Liver (tissue), 3 donors: ENCODE results near the gene NEK1.
"Not testable (repeated sequence)": the region's sequence is repeated elsewhere in the genome, so short reads cannot be mapped to it uniquely, and the experiment has no call there.

Experiments
- HNF4G ChIP-seq: IDR thresholded peaks from 2 replicates; pipeline ENCODE4 v1.6.1; 2016; ENCODE audit warnings: antibody characterized with exemption
- TAF1 ChIP-seq: conservative IDR thresholded peaks from 2 replicates; pipeline ENCODE4 v1.6.1; 2016; ENCODE audit warnings: antibody characterized with exemption, mild to moderate bottlenecking
- TF ChIP-seq, protein P1 (sequence below): fragments of 150-350 bp; IDR thresholded peaks from 2 replicates; pipeline ENCODE4 v1.5.1; 2017; ENCODE audit warnings: improper control_type of control experiment, low read depth, low read length; ENCODE audit not compliant: missing input control
- TF ChIP-seq, protein P2 (sequence below): IDR thresholded peaks from 2 replicates; pipeline ENCODE4 v1.6.1; 2016; ENCODE audit warnings: antibody characterized with exemption
- donor health status: healthy.
- donor health status: healthy.

- TF ChIP-seq, protein P1, sequence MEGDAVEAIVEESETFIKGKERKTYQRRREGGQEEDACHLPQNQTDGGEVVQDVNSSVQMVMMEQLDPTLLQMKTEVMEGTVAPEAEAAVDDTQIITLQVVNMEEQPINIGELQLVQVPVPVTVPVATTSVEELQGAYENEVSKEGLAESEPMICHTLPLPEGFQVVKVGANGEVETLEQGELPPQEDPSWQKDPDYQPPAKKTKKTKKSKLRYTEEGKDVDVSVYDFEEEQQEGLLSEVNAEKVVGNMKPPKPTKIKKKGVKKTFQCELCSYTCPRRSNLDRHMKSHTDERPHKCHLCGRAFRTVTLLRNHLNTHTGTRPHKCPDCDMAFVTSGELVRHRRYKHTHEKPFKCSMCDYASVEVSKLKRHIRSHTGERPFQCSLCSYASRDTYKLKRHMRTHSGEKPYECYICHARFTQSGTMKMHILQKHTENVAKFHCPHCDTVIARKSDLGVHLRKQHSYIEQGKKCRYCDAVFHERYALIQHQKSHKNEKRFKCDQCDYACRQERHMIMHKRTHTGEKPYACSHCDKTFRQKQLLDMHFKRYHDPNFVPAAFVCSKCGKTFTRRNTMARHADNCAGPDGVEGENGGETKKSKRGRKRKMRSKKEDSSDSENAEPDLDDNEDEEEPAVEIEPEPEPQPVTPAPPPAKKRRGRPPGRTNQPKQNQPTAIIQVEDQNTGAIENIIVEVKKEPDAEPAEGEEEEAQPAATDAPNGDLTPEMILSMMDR: not testable (repeated sequence)
- TF ChIP-seq, protein P2, sequence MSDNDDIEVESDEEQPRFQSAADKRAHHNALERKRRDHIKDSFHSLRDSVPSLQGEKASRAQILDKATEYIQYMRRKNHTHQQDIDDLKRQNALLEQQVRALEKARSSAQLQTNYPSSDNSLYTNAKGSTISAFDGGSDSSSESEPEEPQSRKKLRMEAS: not testable (repeated sequence)
- TF ChIP-seq TAF1, HNF4G: not testable (repeated sequence)
Measured at GRCh38 chr4:169571012-169571411, 41.4 kb downstream of the NEK1 start.
